GM13976 (cell line): ENCODE results near the gene TNFRSF18.
"Not testable (repeated sequence)": the region's sequence is repeated elsewhere in the genome, so short reads cannot be mapped to it uniquely, and the experiment has no call there.

Experiments
- DNase-seq: peaks from one replicate; pipeline ENCODE4 v3.0.0; 2012; ENCODE audit warnings: low spot score
- CTCF ChIP-seq: IDR thresholded peaks from 2 replicates; pipeline ENCODE4 v1.5.1; 2012; ENCODE audit warnings: borderline replicate concordance, mild to moderate bottlenecking; ENCODE audit not compliant: insufficient read depth; ENCODE audit errors: extremely low read depth, missing control alignments, control extremely low read depth
- in situ Hi-C: fragments of 300-500 bp; cut with MboI; formaldehyde crosslinking; loops from one replicate; pipeline ENCODE4 v1.12.0; 2022; ENCODE audit warnings: low sequenced_read_pairs, mixed read lengths, inconsistent platforms; ENCODE audit not compliant: unreplicated experiment

The TNFRSF18 gene

DNA sequence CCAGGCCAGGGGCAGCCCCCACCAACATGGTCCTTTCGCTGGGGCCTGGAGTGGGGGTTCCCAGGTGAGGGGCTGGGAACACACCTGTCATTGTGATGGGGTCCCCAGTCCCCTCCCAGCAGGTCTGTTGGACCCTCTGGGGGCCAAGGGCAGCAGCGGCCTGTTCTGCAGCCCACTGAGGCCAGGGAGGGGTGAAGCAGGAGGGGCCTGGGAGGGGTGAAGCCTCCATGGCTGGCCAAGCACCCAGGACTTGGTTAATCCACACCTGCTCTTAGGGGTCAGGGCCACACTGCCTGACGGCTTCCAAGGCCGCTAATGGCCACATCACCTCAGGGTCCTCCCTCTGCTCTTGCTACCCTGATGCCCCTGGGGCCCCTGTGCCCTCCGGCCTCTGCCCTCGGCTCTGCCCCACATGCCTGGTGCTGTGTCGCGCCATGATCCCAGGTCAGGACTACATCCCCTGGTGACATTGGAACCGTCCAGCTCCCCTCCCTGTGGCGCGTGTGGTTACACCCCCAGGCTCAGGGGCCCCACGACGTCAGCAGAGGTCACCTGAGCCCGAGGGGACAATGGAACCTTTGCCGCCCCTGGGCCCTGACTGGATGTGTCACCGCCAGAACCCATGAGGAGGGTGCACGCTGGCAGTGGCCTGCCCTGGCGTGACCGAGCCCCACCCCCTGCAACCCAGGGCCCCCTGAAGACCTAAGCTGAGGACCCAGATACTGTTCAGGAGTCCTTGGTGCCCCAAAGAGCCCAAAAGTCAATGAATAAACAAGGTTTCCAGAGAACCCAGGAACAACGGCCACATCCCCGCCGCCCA lies 7.0 kb downstream of the TNFRSF18 start:
- no peak for TF ChIP-seq CTCF
- in situ Hi-C loops, result no loop called here

GRCh38 chr1:1198423-1199140 lies 7.8 kb downstream of the TNFRSF18 start:
- DNase-seq, result no peak
- in situ Hi-C loops, result no loop called here
- no peak for TF ChIP-seq CTCF

More for the DNA sequence above, 7.0 kb downstream of the TNFRSF18 start:
- no peak for DNase-seq

- no peak for DNase-seq
- in situ Hi-C loops, result no loop called here
- no peak for TF ChIP-seq CTCF
Measured at GRCh38 chr1:1197551-1198422, 8.6 kb downstream of the TNFRSF18 start.

GRCh38 chr1:1197188-1197500 lies 9.2 kb downstream of the TNFRSF18 start:
- in situ Hi-C loops, result no loop called here
- no peak for TF ChIP-seq CTCF
- no peak for DNase-seq

GRCh38 chr1:1196431-1197187 lies 9.8 kb downstream of the TNFRSF18 start:
- no peak for DNase-seq
- TF ChIP-seq CTCF, result no peak
- in situ Hi-C loops, result no loop called here

DNA sequence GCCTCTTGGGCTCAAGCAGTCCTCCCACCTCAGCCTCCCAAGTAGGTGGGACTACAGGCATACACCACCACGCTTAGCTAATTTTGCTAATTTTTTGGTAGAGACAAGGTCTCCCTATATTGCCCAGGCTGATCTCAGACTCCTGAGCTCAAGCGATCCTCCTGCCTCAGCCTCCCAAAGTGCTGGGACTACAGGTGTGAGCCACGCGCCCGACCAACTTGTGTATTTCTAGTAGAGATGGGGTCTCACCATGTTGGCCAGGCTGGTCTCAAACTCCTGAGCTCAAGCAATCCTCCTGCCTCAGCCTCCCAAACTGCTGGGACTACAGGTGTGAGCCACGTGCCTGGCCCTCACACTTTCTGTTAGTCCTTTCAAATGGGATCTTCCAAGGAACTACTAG lies 10.7 kb downstream of the TNFRSF18 start:
- in situ Hi-C loops, result not testable (repeated sequence)

DNA sequence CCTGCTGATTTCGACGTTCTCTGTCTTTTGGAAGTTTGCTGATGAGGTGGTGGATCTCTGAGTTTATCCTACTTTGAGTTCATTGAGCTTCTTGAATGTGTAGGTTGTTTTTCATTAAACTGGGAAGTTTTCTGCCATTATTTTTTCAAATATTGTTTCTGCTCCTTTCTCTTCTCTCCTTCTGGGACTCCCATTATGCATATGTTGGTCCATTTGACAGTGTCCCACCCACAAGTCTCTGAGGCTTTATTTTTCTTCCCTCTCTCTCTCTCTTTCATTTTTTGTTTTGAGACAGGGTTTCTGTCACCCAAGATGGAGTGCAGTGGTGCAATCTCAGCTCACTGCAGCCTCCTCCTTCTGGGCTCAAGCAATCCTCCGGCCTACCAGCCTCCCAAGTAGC lies 11.7 kb downstream of the TNFRSF18 start:
- DNase-seq, result no peak

More for the DNA sequence above, 10.7 kb downstream of the TNFRSF18 start:
- not testable (repeated sequence) for DNase-seq

More for the DNA sequence above, 11.7 kb downstream of the TNFRSF18 start:
- TF ChIP-seq CTCF, result no peak
- in situ Hi-C loops, result no loop called here
